CD4-positive, alpha-beta T cell treated with Interferon gamma for 1 hour (primary cell): ENCODE data around the gene SFT2D3.

Experiments
- DNase-seq: peaks from one replicate; pipeline ENCODE4 v3.0.0-alpha.2; 2020

The SFT2D3 gene

GRCh38 chr2:127754186-127754585, 52.9 kb downstream of the SFT2D3 start:
- DNase-seq: no peak
